Measurements from ENCODE around the gene FRMD4A. TPM values are rescaled to one million over a fixed set of nuclear protein-coding genes. Genes with fewer than 3 reads are reported as not detected.

The FRMD4A gene
- total and polyA plus RNA-seq, 2 experiments from 2014 or later = 11.9 to 17.5 TPM

- H3K4me1 ChIP-seq (ENCODE audit: insufficient read depth) = peaks cover 10% of the 10 kb centered on the region
- H3K36me3 ChIP-seq (ENCODE audit: low read depth) = no peaks in the 10 kb centered on the region
- peaks cover 19% of the 10 kb centered on the region for H3F3A ChIP-seq (ENCODE audit: insufficient read depth)
- peak overlapping the region; percentile 59 for H3K9ac ChIP-seq
- H3K27ac ChIP-seq = peak overlapping the region; percentile 61
- H3K27me3 ChIP-seq (replicated peaks; ENCODE audit: insufficient read depth) = no peaks in the 10 kb centered on the region
- DNase-seq = peak; percentile 73
- no peak for TF ChIP-seq EZH2 (IDR thresholded peaks at IDR 0.05; ENCODE audit: insufficient read depth, poor library complexity, severe bottlenecking)
- no peak for TF ChIP-seq EZH2phosphoT487 (IDR thresholded peaks at IDR 0.05; ENCODE audit: insufficient read depth, low read depth)
- in situ Hi-C loops (cut with MboI) = no loop called here
- 0 out of 2 replicates have a peak, but pooled peaks cover 2% of the 10 kb centered on the region for H3K79me2 ChIP-seq (ENCODE audit: insufficient read depth)
- H2AFZ ChIP-seq = peak overlapping the region; percentile 52
- 45 to 49% methylated on average over 17 of the region's 17 CpGs for WGBS, 2 experiments (ENCODE audit: low coverage in 1 of 2, low lambda C conversion rate in 2 of 2, missing lambda C conversion rate in 2 of 2)
- no peaks in the 10 kb centered on the region for H3K9me3 ChIP-seq (ENCODE audit: low read depth)
- H4K20me1 ChIP-seq (ENCODE audit: insufficient read depth) = no peaks in the 10 kb centered on the region
- H3K9me2 ChIP-seq (ENCODE audit: insufficient read depth) = no peaks in the 10 kb centered on the region
- peak overlapping the region; percentile 49 for H3K4me2 ChIP-seq (ENCODE audit: unreplicated experiment)
- 0 out of 2 replicates have a peak overlapping the region, but pooled peaks have one; percentile 25 for H3K4me3 ChIP-seq
These were observed 646.4 kb downstream of the FRMD4A start for GRCh38 chr10:13684252-13684791.

GRCh38 chr10:13683017-13683416 is 647.7 kb downstream of the FRMD4A start:
- Histone ChIP-seq H4K20me1 (ENCODE audit: insufficient read depth) (no peaks in the 10 kb centered on the region), H2AFZ (no peak overlapping the region), H3K79me2 (ENCODE audit: insufficient read depth) (0 out of 2 replicates have a peak, but pooled peaks cover 8% of the 10 kb centered on the region), H3F3A (ENCODE audit: insufficient read depth) (peaks cover 19% of the 10 kb centered on the region), H3K9me2 (ENCODE audit: insufficient read depth) (no peaks in the 10 kb centered on the region), H3K9me3 (ENCODE audit: low read depth) (no peaks in the 10 kb centered on the region), H3K4me2 (ENCODE audit: unreplicated experiment) (no peak overlapping the region), H3K27ac (no peak overlapping the region), H3K4me3 (no peak overlapping the region), H3K36me3 (ENCODE audit: low read depth) (0 out of 2 replicates have a peak, but pooled peaks cover 5% of the 10 kb centered on the region), H3K27me3 (replicated peaks; ENCODE audit: insufficient read depth) (no peaks in the 10 kb centered on the region), H3K9ac (no peak overlapping the region), H3K4me1 (ENCODE audit: insufficient read depth) (peaks cover 10% of the 10 kb centered on the region)
- DNase-seq = no peak
- in situ Hi-C loops (cut with MboI) = no loop called here
- 93 to 98% methylated on average over 13 of the region's 13 CpGs for WGBS, 2 experiments (ENCODE audit: low coverage in 1 of 2, low lambda C conversion rate in 2 of 2, missing lambda C conversion rate in 2 of 2)
- TF ChIP-seq EZH2 (IDR thresholded peaks at IDR 0.05; ENCODE audit: insufficient read depth, poor library complexity, severe bottlenecking) (no peak), EZH2phosphoT487 (IDR thresholded peaks at IDR 0.05; ENCODE audit: insufficient read depth, low read depth) (no peak)

- Histone ChIP-seq H4K20me1 (ENCODE audit: insufficient read depth) (no peaks in the 10 kb centered on the region), H2AFZ (no peak overlapping the region), H3K4me1 (ENCODE audit: insufficient read depth) (peaks cover 10% of the 10 kb centered on the region), H3K9me3 (ENCODE audit: low read depth) (no peaks in the 10 kb centered on the region), H3K9ac (no peak overlapping the region), H3K36me3 (ENCODE audit: low read depth) (0 out of 2 replicates have a peak, but pooled peaks cover 8% of the 10 kb centered on the region), H3K27me3 (replicated peaks; ENCODE audit: insufficient read depth) (no peaks in the 10 kb centered on the region), H3K4me3 (no peak overlapping the region), H3K27ac (no peak overlapping the region), H3K4me2 (ENCODE audit: unreplicated experiment) (no peak overlapping the region), H3K9me2 (ENCODE audit: insufficient read depth) (no peaks in the 10 kb centered on the region), H3K79me2 (ENCODE audit: insufficient read depth) (0 out of 2 replicates have a peak, but pooled peaks cover 8% of the 10 kb centered on the region), H3F3A (ENCODE audit: insufficient read depth) (peaks cover 19% of the 10 kb centered on the region)
- in situ Hi-C loops (cut with MboI) = no loop called here
- TF ChIP-seq EZH2phosphoT487 (IDR thresholded peaks at IDR 0.05; ENCODE audit: insufficient read depth, low read depth) (no peak), EZH2 (IDR thresholded peaks at IDR 0.05; ENCODE audit: insufficient read depth, poor library complexity, severe bottlenecking) (no peak)
- WGBS, 2 experiments (ENCODE audit: low coverage in 1 of 2, low lambda C conversion rate in 2 of 2, missing lambda C conversion rate in 2 of 2) = 81 to 86% methylated on average over 7 of the region's 7 CpGs
- DNase-seq = no peak
These were observed 648.8 kb downstream of the FRMD4A start for GRCh38 chr10:13681960-13682359.

- H2AFZ ChIP-seq = no peak overlapping the region
- H3K36me3 ChIP-seq (ENCODE audit: low read depth) = 0 out of 2 replicates have a peak, but pooled peaks cover 8% of the 10 kb centered on the region
- 0 out of 2 replicates have a peak, but pooled peaks cover 8% of the 10 kb centered on the region for H3K79me2 ChIP-seq (ENCODE audit: insufficient read depth)
- WGBS, 2 experiments (ENCODE audit: low coverage in 1 of 2, low lambda C conversion rate in 2 of 2, missing lambda C conversion rate in 2 of 2) = 75 to 86% methylated on average over 4 of the region's 4 CpGs
- no peak overlapping the region for H3K27ac ChIP-seq
- no peaks in the 10 kb centered on the region for H3K27me3 ChIP-seq (replicated peaks; ENCODE audit: insufficient read depth)
- no peaks in the 10 kb centered on the region for H3K9me3 ChIP-seq (ENCODE audit: low read depth)
- TF ChIP-seq EZH2phosphoT487 (IDR thresholded peaks at IDR 0.05; ENCODE audit: insufficient read depth, low read depth) (no peak), EZH2 (IDR thresholded peaks at IDR 0.05; ENCODE audit: insufficient read depth, poor library complexity, severe bottlenecking) (no peak)
- H3K4me2 ChIP-seq (ENCODE audit: unreplicated experiment) = no peak overlapping the region
- H3F3A ChIP-seq (ENCODE audit: insufficient read depth) = peaks cover 19% of the 10 kb centered on the region
- H3K9ac ChIP-seq = no peak overlapping the region
- in situ Hi-C loops (cut with MboI) = no loop called here
- H4K20me1 ChIP-seq (ENCODE audit: insufficient read depth) = no peaks in the 10 kb centered on the region
- DNase-seq = no peak
- H3K4me1 ChIP-seq (ENCODE audit: insufficient read depth) = peaks cover 10% of the 10 kb centered on the region
- H3K4me3 ChIP-seq = no peak overlapping the region
- H3K9me2 ChIP-seq (ENCODE audit: insufficient read depth) = no peaks in the 10 kb centered on the region
These were observed 649.2 kb downstream of the FRMD4A start for GRCh38 chr10:13681528-13681927.
